ENCODE data around the gene MAN1C1. TPM values are rescaled to one million over a fixed set of nuclear protein-coding genes. Genes with fewer than 3 reads are reported as not detected.

The MAN1C1 gene
- total and polyA plus RNA-seq, 10 of the 15 experiments (the other 5 are each of a cell fraction or from before 2014, with no cell fraction given), result 0.12 to 0.56 (median 0.22) TPM; not detected in 3

DNA sequence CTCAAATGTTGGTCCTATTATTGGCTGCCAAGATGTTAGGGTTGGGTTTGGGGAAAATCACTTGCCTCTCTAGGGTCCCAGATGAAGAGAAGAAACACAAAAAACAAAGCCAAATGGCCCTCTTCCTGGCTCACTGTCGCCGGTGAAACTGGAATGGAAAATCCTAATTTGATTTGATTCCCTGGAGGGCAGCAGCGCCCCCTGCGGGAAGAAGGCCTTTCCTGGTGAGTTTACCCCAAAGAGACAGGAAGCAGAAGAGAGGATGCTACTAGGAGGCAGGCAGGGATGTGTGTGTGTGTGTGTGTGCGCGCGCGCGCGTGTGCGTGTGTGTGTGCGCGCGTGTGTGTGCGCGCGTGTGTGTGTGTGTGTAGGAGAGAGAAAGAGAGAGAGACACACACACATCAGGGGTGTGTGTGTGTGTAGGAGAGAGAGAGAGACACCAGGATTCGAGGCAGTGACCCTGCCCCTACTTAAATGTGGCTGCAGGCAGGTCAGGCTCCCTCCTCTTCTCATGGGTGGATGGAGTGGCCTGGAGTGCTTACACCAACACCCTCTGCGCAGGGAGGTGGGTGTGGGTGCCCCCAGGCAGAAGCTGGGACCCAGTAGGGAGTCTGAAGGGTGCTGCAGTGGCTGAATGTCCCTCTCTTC, 180.3 kb downstream of the MAN1C1 start (continued):
- no peak for TF ChIP-seq GABPA (IDR thresholded peaks at IDR 0.05; ENCODE audit: low read depth)
- TF ChIP-seq, protein P1, sequence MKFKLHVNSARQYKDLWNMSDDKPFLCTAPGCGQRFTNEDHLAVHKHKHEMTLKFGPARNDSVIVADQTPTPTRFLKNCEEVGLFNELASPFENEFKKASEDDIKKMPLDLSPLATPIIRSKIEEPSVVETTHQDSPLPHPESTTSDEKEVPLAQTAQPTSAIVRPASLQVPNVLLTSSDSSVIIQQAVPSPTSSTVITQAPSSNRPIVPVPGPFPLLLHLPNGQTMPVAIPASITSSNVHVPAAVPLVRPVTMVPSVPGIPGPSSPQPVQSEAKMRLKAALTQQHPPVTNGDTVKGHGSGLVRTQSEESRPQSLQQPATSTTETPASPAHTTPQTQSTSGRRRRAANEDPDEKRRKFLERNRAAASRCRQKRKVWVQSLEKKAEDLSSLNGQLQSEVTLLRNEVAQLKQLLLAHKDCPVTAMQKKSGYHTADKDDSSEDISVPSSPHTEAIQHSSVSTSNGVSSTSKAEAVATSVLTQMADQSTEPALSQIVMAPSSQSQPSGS (IDR thresholded peaks at IDR 0.05; ENCODE audit: low read length), result no peak
- TF ChIP-seq, protein P2, sequence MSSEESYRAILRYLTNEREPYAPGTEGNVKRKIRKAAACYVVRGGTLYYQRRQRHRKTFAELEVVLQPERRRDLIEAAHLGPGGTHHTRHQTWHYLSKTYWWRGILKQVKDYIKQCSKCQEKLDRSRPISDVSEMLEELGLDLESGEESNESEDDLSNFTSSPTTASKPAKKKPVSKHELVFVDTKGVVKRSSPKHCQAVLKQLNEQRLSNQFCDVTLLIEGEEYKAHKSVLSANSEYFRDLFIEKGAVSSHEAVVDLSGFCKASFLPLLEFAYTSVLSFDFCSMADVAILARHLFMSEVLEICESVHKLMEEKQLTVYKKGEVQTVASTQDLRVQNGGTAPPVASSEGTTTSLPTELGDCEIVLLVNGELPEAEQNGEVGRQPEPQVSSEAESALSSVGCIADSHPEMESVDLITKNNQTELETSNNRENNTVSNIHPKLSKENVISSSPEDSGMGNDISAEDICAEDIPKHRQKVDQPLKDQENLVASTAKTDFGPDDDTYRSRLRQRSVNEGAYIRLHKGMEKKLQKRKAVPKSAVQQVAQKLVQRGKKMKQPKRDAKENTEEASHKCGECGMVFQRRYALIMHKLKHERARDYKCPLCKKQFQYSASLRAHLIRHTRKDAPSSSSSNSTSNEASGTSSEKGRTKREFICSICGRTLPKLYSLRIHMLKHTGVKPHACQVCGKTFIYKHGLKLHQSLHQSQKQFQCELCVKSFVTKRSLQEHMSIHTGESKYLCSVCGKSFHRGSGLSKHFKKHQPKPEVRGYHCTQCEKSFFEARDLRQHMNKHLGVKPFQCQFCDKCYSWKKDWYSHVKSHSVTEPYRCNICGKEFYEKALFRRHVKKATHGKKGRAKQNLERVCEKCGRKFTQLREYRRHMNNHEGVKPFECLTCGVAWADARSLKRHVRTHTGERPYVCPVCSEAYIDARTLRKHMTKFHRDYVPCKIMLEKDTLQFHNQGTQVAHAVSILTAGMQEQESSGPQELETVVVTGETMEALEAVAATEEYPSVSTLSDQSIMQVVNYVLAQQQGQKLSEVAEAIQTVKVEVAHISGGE (CRISPR knock-in tag; IDR thresholded peaks at IDR 0.05), result no peak
- peak; percentile 34; the same call in 1 of the 2 replicates for TF ChIP-seq IKZF1 (conservative IDR thresholded peaks at IDR 0.05)
- TF ChIP-seq SMC3 (IDR thresholded peaks at IDR 0.05; ENCODE audit: borderline replicate concordance, low read length), result peak; percentile 68
- TF ChIP-seq YBX1 (IDR thresholded peaks at IDR 0.05), result no peak
- TF ChIP-seq JUND (IDR thresholded peaks at IDR 0.05; ENCODE audit: low read depth, low read length), result no peak
- TF ChIP-seq, protein P3, sequence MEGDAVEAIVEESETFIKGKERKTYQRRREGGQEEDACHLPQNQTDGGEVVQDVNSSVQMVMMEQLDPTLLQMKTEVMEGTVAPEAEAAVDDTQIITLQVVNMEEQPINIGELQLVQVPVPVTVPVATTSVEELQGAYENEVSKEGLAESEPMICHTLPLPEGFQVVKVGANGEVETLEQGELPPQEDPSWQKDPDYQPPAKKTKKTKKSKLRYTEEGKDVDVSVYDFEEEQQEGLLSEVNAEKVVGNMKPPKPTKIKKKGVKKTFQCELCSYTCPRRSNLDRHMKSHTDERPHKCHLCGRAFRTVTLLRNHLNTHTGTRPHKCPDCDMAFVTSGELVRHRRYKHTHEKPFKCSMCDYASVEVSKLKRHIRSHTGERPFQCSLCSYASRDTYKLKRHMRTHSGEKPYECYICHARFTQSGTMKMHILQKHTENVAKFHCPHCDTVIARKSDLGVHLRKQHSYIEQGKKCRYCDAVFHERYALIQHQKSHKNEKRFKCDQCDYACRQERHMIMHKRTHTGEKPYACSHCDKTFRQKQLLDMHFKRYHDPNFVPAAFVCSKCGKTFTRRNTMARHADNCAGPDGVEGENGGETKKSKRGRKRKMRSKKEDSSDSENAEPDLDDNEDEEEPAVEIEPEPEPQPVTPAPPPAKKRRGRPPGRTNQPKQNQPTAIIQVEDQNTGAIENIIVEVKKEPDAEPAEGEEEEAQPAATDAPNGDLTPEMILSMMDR (IDR thresholded peaks at IDR 0.05 in 2 of 3, conservative IDR thresholded peaks at IDR 0.05 in 1 of 3; ENCODE audit: control insufficient read depth in 2 of 3, extremely low read depth in 1 of 3, insufficient read depth in 1 of 3, low read depth in 3 of 3, low read length in 3 of 3), result peak; percentile 71 to 82 (median 77)
- TF ChIP-seq, protein P4, sequence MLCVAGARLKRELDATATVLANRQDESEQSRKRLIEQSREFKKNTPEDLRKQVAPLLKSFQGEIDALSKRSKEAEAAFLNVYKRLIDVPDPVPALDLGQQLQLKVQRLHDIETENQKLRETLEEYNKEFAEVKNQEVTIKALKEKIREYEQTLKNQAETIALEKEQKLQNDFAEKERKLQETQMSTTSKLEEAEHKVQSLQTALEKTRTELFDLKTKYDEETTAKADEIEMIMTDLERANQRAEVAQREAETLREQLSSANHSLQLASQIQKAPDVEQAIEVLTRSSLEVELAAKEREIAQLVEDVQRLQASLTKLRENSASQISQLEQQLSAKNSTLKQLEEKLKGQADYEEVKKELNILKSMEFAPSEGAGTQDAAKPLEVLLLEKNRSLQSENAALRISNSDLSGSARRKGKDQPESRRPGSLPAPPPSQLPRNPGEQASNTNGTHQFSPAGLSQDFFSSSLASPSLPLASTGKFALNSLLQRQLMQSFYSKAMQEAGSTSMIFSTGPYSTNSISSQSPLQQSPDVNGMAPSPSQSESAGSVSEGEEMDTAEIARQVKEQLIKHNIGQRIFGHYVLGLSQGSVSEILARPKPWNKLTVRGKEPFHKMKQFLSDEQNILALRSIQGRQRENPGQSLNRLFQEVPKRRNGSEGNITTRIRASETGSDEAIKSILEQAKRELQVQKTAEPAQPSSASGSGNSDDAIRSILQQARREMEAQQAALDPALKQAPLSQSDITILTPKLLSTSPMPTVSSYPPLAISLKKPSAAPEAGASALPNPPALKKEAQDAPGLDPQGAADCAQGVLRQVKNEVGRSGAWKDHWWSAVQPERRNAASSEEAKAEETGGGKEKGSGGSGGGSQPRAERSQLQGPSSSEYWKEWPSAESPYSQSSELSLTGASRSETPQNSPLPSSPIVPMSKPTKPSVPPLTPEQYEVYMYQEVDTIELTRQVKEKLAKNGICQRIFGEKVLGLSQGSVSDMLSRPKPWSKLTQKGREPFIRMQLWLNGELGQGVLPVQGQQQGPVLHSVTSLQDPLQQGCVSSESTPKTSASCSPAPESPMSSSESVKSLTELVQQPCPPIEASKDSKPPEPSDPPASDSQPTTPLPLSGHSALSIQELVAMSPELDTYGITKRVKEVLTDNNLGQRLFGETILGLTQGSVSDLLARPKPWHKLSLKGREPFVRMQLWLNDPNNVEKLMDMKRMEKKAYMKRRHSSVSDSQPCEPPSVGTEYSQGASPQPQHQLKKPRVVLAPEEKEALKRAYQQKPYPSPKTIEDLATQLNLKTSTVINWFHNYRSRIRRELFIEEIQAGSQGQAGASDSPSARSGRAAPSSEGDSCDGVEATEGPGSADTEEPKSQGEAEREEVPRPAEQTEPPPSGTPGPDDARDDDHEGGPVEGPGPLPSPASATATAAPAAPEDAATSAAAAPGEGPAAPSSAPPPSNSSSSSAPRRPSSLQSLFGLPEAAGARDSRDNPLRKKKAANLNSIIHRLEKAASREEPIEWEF (IDR thresholded peaks at IDR 0.05; ENCODE audit: insufficient replicate concordance, low read depth, low read length), result no peak
- TF ChIP-seq, protein P5, sequence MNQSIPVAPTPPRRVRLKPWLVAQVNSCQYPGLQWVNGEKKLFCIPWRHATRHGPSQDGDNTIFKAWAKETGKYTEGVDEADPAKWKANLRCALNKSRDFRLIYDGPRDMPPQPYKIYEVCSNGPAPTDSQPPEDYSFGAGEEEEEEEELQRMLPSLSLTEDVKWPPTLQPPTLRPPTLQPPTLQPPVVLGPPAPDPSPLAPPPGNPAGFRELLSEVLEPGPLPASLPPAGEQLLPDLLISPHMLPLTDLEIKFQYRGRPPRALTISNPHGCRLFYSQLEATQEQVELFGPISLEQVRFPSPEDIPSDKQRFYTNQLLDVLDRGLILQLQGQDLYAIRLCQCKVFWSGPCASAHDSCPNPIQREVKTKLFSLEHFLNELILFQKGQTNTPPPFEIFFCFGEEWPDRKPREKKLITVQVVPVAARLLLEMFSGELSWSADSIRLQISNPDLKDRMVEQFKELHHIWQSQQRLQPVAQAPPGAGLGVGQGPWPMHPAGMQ (IDR thresholded peaks at IDR 0.05; ENCODE audit: borderline replicate concordance), result no peak
- TF ChIP-seq, protein P6, sequence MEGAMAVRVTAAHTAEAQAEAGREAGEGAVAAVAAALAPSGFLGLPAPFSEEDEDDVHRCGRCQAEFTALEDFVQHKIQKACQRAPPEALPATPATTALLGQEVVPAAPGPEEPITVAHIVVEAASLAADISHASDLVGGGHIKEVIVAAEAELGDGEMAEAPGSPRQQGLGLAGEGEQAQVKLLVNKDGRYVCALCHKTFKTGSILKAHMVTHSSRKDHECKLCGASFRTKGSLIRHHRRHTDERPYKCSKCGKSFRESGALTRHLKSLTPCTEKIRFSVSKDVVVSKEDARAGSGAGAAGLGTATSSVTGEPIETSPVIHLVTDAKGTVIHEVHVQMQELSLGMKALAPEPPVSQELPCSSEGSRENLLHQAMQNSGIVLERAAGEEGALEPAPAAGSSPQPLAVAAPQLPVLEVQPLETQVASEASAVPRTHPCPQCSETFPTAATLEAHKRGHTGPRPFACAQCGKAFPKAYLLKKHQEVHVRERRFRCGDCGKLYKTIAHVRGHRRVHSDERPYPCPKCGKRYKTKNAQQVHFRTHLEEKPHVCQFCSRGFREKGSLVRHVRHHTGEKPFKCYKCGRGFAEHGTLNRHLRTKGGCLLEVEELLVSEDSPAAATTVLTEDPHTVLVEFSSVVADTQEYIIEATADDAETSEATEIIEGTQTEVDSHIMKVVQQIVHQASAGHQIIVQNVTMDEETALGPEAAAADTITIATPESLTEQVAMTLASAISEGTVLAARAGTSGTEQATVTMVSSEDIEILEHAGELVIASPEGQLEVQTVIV (IDR thresholded peaks at IDR 0.05; ENCODE audit: borderline replicate concordance, partially characterized antibody), result no peak
- TF ChIP-seq ZNF622 (IDR thresholded peaks at IDR 0.05), result no peak

All from GM12878 (cell line).